Retina (tissue), 1 donor: ENCODE results near the gene INPP5F.
"Not testable (repeated sequence)": the region's sequence is repeated elsewhere in the genome, so short reads cannot be mapped to it uniquely, and the experiment has no call there.

Experiments used
- DNase-seq: peaks from one replicate; pipeline ENCODE4 v3.0.0-alpha.2; 2016

INPP5F gene

GRCh38 chr10:119781498-119781897 is 55.6 kb downstream of the INPP5F start:
- DNase-seq, result no peak

DNA sequence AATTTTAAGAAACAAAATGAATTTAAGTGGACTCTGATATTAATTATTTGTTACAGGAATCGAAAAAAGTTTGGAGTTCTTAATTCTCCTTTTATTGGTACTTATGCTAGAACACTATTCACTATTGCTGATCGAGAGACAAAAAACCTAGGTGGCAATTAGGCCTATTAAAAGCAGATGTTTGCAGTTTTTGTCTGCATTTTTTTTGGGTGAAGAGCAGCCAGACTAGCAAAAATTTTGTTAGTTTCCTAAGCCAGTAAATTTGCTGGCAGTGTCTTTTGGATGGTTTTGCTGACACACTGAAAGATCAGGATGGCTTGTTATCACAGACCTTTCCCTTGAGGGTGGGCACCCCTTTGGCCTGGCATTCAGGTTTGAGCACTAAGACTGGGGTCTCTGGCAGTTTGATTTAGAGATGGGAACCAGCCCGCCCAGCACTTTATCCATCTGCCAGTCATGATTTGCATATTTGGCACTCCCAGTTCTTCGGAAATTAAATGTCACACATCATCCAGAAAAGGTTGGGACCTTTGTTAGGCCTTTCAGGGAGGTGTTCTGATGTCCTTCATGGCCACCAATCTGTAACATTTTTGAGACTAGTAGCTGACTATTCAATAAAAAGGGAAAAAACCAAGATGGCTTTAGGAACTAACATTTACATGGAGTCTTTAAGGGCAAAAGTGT is 57.3 kb downstream of the INPP5F start:
- no peak for DNase-seq

GRCh38 chr10:119783665-119784027 is 57.8 kb downstream of the INPP5F start:
- DNase-seq, result no peak

DNA sequence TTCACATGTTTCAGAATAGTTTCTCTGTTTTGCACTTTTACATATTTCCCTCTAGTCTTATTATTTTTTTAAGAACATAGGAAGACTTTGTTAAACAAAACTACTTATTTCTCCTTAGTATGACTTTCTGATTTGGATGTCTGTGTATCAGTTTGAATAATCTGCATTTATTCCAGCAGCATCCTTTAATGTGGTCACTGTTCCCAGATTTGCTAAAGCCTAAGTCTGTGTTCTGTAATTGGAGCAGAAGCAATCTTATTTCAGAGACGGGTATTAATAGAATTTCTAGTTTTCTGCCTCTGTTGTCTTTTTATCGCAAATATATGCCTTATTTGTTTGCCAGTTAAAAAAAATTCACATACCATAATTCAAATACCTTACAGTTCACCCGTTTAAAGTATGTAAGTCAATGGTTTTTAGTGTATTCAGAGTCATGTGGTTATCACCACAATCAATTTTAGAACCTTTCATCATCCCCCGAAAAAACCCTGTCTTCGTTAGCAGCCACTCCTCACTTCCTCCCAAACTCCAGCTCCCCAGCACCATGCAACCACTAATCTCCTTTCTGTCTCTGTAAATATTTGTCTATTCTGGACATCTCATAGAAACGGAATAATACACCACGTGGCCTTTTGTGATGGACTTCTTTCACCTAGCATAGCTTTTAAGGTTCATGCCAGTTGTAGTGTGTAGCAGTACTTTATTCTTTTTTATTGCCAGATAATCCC is 58.7 kb downstream of the INPP5F start:
- DNase-seq, result peak; percentile 6

DNA sequence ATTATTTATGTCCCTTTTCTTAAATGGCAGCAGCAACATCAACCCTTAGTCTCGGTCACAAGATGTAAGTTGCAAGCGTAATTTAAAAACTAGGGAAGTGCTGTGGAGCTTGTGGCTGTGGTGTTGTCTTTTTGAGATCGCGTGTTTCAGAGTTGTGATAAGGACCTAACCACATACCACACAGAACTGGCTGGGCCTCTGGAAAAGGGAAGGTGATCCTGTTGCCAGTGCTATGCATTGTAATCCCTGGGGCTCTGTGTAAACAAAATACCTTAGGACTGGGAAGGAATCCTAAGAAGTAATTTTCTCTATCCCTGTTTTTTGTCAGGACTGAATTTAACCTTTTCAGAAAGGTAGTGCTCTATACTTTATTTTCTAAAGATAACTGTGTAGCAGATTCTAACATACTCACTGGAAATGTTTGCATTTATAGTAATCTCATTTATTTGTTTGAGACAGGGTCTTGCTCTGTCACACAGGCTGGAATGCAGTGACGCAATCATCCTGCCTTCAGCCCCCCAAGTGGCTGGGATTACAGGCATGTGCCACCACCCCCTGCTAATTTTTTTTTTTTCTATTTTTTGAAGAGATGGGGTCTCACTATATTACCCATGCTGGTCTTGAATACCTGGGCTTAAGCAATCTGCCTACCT is 60.4 kb downstream of the INPP5F start:
- no peak for DNase-seq

DNA sequence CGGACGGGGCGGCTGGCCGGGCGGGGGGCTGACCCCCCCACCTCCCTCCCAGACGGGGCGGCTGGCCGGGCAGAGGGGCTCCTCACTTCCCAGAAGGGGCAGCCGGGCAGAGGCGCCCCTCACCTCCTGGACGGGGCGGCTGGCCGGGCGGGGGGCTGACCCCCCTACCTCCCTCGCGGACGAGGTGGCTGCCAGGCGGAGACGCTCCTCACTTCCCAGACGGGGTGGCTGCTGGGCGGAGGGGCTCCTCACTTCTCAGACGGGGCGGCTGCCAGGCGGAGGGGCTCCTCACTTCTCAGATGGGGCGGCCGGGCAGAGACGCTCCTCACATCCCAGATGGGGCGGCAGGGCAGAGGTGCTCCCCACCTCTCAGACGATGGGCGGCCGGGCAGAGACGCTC is 69.3 kb downstream of the INPP5F start:
- DNase-seq, result not testable (repeated sequence)

- no peak for DNase-seq
Observed at GRCh38 chr10:119796039-119796438, 70.2 kb downstream of the INPP5F start.

- DNase-seq, result no peak
Observed at GRCh38 chr10:119801176-119801575, 75.3 kb downstream of the INPP5F start.

- no peak for DNase-seq
Observed at GRCh38 chr10:119801998-119802538, 76.2 kb downstream of the INPP5F start.

GRCh38 chr10:119803264-119803663 is 77.4 kb downstream of the INPP5F start:
- no peak for DNase-seq

DNA sequence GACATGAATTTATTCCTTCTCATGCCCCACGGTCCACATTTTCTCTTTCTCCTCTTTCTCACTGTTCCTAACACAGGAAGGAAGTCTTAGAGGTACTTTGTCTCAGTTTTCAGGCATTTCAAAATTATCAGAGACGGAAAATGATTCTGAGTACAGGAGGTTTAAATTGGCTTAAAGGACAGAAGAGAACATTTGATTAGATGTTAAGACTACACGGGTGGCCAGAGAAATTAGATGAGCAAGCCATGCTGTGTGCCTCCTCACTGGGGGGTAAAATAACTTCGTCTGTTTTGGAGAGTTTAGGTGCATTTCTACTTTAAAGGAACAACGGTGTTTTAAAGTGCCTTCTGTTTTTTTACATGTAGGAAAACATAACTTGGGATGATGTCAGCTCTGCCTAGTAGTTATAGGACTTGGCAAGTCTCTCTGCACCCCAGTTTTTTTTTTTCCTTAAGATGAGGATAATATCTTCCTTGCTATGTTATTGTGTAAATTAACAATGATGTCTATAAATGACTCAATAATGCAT is 79.9 kb downstream of the INPP5F start:
- no peak for DNase-seq

GRCh38 chr10:119806334-119807130 is 80.7 kb downstream of the INPP5F start:
- DNase-seq, result no peak

- no peak for DNase-seq
Observed at GRCh38 chr10:119807960-119808697, 82.3 kb downstream of the INPP5F start.

DNA sequence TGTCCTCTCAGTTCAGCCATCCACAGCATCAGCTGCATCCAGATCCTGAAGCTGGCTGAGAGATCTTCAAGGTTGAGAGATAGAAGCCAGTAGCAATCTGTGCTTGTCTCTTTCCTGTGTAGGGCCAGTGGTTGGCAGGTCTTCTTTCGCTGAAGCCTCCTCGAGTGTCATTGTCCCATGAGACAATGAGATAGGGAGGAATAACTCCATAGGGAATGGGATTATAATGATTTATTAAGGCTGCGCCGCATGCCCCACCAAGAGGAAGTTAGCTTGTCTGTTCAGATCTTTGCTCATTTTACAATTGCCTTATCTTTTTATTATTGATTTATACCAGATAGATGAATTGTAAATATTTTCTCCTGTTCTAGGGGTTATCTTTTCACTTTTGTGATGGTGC is 85.3 kb downstream of the INPP5F start:
- no peak for DNase-seq

DNA sequence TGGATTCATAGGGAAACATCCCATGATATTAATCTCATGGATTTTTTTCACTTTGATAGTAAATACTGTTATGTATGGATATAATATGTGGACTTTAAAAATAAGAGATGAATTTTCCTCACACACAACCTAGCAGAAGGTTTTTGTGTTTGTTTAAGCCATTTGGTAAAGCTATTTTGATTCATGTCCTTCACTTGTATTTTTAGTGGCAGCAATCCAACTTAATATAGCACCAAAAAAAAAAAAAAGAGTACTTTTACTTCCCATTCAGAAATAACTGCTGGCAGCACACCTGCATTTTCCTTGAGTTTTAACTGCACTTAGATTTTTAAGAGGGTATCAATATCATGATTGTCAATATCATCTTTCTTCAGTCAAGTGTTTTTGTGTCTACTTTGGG is 86.8 kb downstream of the INPP5F start:
- no peak for DNase-seq

GRCh38 chr10:119815671-119816070 is 89.8 kb downstream of the INPP5F start:
- DNase-seq, result no peak

GRCh38 chr10:119817991-119818888 is 92.4 kb downstream of the INPP5F start:
- DNase-seq, result peak; percentile 93

- DNase-seq, result no peak
Observed at GRCh38 chr10:119818889-119819270, 93.0 kb downstream of the INPP5F start.

DNA sequence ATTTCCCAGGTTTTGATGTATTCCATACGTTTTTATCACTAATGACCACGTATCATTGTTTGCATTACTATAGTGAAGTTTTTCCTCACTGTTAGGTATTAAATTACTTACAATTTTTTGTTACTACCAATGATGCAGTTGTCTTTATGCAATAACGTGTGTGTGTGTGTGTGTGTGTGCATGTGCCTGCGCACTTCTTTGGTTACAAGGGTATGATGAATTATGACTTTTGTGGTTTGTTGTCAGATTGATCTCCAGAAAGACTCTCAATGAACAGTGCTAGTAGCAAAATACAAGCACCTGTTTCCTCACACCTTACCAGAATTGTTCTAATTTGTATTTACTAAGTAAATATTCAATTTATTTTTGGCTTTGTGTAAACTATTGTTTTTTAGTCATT is 95.3 kb downstream of the INPP5F start:
- DNase-seq, result no peak

GRCh38 chr10:119824299-119824698 is 98.4 kb downstream of the INPP5F start:
- DNase-seq, result no peak

DNA sequence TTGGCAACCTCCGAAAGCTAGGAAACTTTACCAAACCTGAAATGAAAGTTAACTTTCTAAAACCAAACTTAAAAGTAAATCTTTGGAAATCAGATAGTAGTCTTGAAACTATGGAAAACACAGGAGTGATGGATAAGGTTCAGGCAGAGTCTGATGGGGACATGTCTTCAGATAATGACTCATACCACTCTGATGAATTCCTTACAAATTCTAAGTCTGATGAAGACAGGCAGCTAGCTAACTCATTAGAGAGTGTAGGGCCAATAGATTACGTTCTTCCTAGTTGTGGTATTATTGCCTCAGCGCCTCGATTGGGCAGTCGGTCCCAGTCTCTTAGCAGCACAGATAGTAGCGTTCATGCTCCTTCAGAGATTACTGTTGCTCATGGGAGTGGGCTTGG is 100.9 kb downstream of the INPP5F start:
- no peak for DNase-seq
